Stomach (tissue), 9 donors: ENCODE measurements around the gene PLTP. TPM values are rescaled to one million over a fixed set of nuclear protein-coding genes. Genes with fewer than 3 reads are reported as not detected.
"Not testable (repeated sequence)": the region's sequence is repeated elsewhere in the genome, so short reads cannot be mapped to it uniquely, and the experiment has no call there.

Source experiments
- DNase-seq, 2 donors: peaks; one replicate each; pipeline versions ENCODE4 v3.0.0 to v3.0.0-alpha.2; 2013 to 2019
- H3K27ac ChIP-seq, 5 donors: fragments of 200-600 bp in 4 of 5; sonication (generic) in 4 of 5; one replicate each; pipeline ENCODE4 v1.5.1; 2013 to 2019; ENCODE audit warnings: mild to moderate bottlenecking in 1 of 5, moderate library complexity in 1 of 5
- H3K27me3 ChIP-seq, 3 donors: fragments of 200-600 bp; sonication (generic); one replicate each; pipeline ENCODE4 v1.5.1; 2017 to 2019; ENCODE audit warnings: mixed run types in 1 of 3
- H3K36me3 ChIP-seq, 4 donors: fragments of 200-600 bp; sonication (generic); 1 replicate in 3 of 4; 2 replicates in 1 of 4; pipeline ENCODE4 v1.5.1; 2016 to 2019
- H3K4me1 ChIP-seq, 4 donors: fragments of 200-600 bp; sonication (generic); one replicate each; pipeline ENCODE4 v1.5.1; 2016 to 2019
- H3K4me3 ChIP-seq, 4 donors: fragments of 200-600 bp; sonication (generic) in 3 of 4; one replicate each; pipeline ENCODE4 v1.5.1; 2016 to 2019; ENCODE audit warnings: mild to moderate bottlenecking in 1 of 4
- H3K9me3 ChIP-seq, 4 donors: fragments of 200-600 bp; sonication (generic); one replicate each; pipeline ENCODE4 v1.5.1; 2016 to 2019
- CTCF ChIP-seq, 7 experiments: fragments of 450-650 bp in 4 of 7; fragments of 200-600 bp in 3 of 7; sonication (generic) in 3 of 7; IDR thresholded peaks; one replicate each; pipeline ENCODE4 v1.5.1; 2016 to 2019; ENCODE audit warnings: antibody characterized with exemption in 7 of 7, control low read depth in 2 of 7, mild to moderate bottlenecking in 1 of 7
- EP300 ChIP-seq: sonication (generic); formaldehyde crosslinking; IDR thresholded peaks from one replicate; pipeline ENCODE4 v1.6.1; 2017; ENCODE audit warnings: antibody characterized with exemption
- POLR2A ChIP-seq, 4 donors: fragments of 450-650 bp; IDR thresholded peaks; one replicate each; pipeline ENCODE4 v1.6.1; 2016; ENCODE audit warnings: antibody characterized with exemption in 4 of 4, control low read depth in 2 of 4, mild to moderate bottlenecking in 1 of 4, moderate library complexity in 1 of 4
- POLR2AphosphoS5 ChIP-seq, 3 donors: sonication (generic); formaldehyde crosslinking; IDR thresholded peaks; one replicate each; pipeline ENCODE4 v1.6.1; 2016; ENCODE audit warnings: antibody characterized with exemption in 3 of 3
- WGBS, 5 donors: extraction: QIAGEN DNeasy Blood & Tissue Kit in 3 of 5; methylation state at CpG; one replicate each; pipeline versions ENCODE4 v1.1.5 to v1.1.7; 2013 to 2018; 5-methylcytosine and 5-hydroxymethylcytosine counted together
- intact Hi-C: fragments of 100-400 bp; cut with DNase I; formaldehyde crosslinking; loops from one replicate; pipeline ENCODE4 v1.15.1; 2023; ENCODE audit warnings: low total_unique reads
- polyA plus RNA-seq, 3 donors: library from polyadenylated mRNA; stranded (reverse); fragments of 200-250 nt; gene quantifications; one replicate each; pipeline ENCODE4 v1.2.3, GENCODE V29; 2013
- total RNA-seq, 5 donors: library from RNA; depleted of rRNA; stranded (reverse); fragments of >200 nt; gene quantifications; one replicate each; pipeline versions ENCODE4 v1.1.0 to v1.2.3, GENCODE V29; 2014 to 2016
- donor health status: healthy with polysubstance abuse.
- donor health status: Bipolar disorder and iron deficiency.
- donor health status: healthy.

The PLTP gene
- total and polyA plus RNA-seq, 8 donors, result 22.0 to 313 (median 55.9) TPM

- Histone ChIP-seq H3K9me3 (no peaks in the 10 kb centered on the region), H3K27me3 (no peaks in the 10 kb centered on the region), H3K4me1 (peaks cover 16 to 46% (median 32%) of the 10 kb centered on the region in 4 donors), H3K36me3 (peaks cover 21 to 64% (median 59%) of the 10 kb centered on the region in 4 donors), H3K27ac (peak within 1 kb of the TSS; percentile 86 to 91 (median 90)), H3K4me3 (peak within 1 kb of the TSS; percentile 61 to 75 (median 68))
- no peak for TF ChIP-seq POLR2A (IDR thresholded peaks at IDR 0.05)
- no peak for TF ChIP-seq CTCF (IDR thresholded peaks at IDR 0.05)
- peak; percentile 29 to 85 (median 84) for TF ChIP-seq POLR2AphosphoS5 (IDR thresholded peaks at IDR 0.05)
- TF ChIP-seq EP300, result no peak
- WGBS, 5 donors, result 0 to 1% (median 1%) methylated on average over 23 of the region's 23 CpGs
- DNase-seq, result peak; percentile 100
- intact Hi-C loops, result no loop called here
These were observed 30.8 kb downstream of the PLTP start, which contains the start of gene ZSWIM1 for GRCh38 chr20:45880988-45881788. TSS of gene ZSWIM1 (plus strand) at chr20:45881227. CDS start at chr20:45882593, 1,366 bp downstream.

GRCh38 chr20:45878076-45878761 lies 33.7 kb downstream of the PLTP start:
- Histone ChIP-seq H3K27me3 (no peaks in the 10 kb centered on the region), H3K36me3 (peaks cover 17 to 38% (median 34%) of the 10 kb centered on the region in 4 donors), H3K9me3 (no peaks in the 10 kb centered on the region), H3K4me1 (peaks cover 10 to 27% (median 21%) of the 10 kb centered on the region in 4 donors), H3K27ac (no peak overlapping the region), H3K4me3 (no peak overlapping the region)
- DNase-seq, result peak in 1 of 2 donors; percentile 60
- intact Hi-C loops, result no loop called here
- TF ChIP-seq EP300, result no peak
- 73 to 91% (median 83%) methylated on average over 13 of the region's 13 CpGs for WGBS, 5 donors

DNA sequence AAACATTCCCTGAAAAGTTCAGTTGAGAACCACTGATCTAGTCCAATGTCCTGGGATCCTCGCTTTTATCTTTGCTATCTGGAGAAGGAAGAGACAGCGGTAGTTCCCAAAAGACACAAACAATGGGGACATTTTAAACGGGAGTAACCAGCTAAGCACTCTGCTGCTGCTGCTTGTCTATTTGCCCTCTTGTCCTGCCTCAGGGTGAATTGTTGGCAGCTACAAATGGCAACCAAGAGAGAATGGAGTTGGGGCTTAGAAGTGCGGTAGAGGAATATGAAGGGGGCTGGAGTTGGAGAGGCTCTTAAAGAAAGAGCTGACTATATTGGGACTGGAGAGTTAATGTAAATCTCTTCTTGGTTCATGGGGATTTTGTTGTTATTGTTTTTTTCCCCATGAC lies 37.4 kb downstream of the PLTP start:
- TF ChIP-seq POLR2A (IDR thresholded peaks at IDR 0.05) (no peak), CTCF (IDR thresholded peaks at IDR 0.05) (no peak), POLR2AphosphoS5 (IDR thresholded peaks at IDR 0.05) (no peak), EP300 (no peak)
- Histone ChIP-seq H3K27me3 (no peaks in the 10 kb centered on the region), H3K4me3 (no peak overlapping the region), H3K36me3 (peaks cover 17 to 37% (median 28%) of the 10 kb centered on the region in 4 donors), H3K4me1 (no peaks in the 10 kb centered on the region), H3K27ac (no peak overlapping the region), H3K9me3 (no peaks in the 10 kb centered on the region)
- DNase-seq, result no peak
- 78 to 86% (median 83%) methylated on average over 4 of the region's 4 CpGs for WGBS, 5 donors
- intact Hi-C loops, result no loop called here

- intact Hi-C loops, DNase-seq, H3K27ac ChIP-seq, H3K27me3 ChIP-seq, H3K4me1 ChIP-seq, H3K4me3 ChIP-seq, H3K9me3 ChIP-seq: not testable (repeated sequence)
- WGBS, 5 donors, result 89 to 97% (median 95%) methylated on average over 10 of the region's 10 CpGs
- H3K36me3 ChIP-seq, result peaks cover 17 to 37% (median 28%) of the 10 kb centered on the region in 4 donors
These were observed 37.9 kb downstream of the PLTP start for GRCh38 chr20:45874104-45874481.

DNA sequence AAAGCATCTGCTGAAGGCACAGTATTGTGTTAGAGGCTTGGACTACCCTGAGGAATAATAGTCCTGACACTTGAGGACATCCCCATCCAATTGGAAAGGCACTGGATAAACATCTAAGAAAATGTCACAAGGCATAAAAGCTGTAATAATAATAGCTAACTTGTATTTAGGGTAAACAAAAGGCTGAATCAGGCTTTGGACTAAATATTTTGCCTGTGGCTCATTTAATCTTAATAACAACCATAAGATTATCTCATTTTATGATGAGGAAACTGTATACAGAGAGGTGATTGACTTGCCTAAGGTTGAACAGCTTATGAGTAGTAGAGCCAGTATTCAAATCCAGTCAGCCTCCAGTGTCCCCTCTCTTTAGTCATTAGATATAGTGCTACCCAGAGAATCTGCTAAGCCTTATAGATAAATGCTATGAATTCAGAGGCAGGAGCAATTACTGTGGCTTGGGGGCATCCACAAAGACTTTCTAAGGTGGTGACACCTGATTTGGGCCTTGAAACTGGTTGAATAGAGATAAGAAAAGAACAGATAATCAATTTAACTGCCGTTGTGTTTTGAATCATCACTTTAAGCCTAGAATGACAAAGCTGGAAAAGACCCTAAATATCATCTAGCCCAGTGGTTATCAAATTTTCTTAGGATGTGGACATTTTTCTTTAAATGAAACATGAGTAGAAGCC lies 38.4 kb downstream of the PLTP start:
- Histone ChIP-seq H3K9me3 (no peaks in the 10 kb centered on the region), H3K4me1 (no peaks in the 10 kb centered on the region), H3K36me3 (peaks cover 17 to 32% (median 25%) of the 10 kb centered on the region in 4 donors), H3K27me3 (no peaks in the 10 kb centered on the region), H3K4me3 (no peak overlapping the region), H3K27ac (no peak overlapping the region)
- DNase-seq, result no peak
- intact Hi-C loops, result no loop called here
- no peak for TF ChIP-seq CTCF (IDR thresholded peaks at IDR 0.05)
- no peak for TF ChIP-seq POLR2A (IDR thresholded peaks at IDR 0.05)
- no peak for TF ChIP-seq POLR2AphosphoS5 (IDR thresholded peaks at IDR 0.05)
- no peak for TF ChIP-seq EP300
- WGBS, 5 donors, result 34 to 63% (median 45%) methylated on average over 1 of the region's 1 CpG
